ENCODE data around the gene TMEM151B. TPM values are rescaled to one million over a fixed set of nuclear protein-coding genes. Genes with fewer than 3 reads are reported as not detected.
A peak's percentile ranks its signal among the peaks of the same experiment; 100 is the strongest.

TMEM151B gene
- total and polyA plus RNA-seq, 2 of the 13 experiments (the other 11 are each of a cell fraction or from before 2014, with no cell fraction given), result not detected

GRCh38 chr6:44254191-44255104 is 15.8 kb upstream of the TMEM151B start (continued):
- no peak for TF ChIP-seq KLF16 (CRISPR knock-in tag; IDR thresholded peaks at IDR 0.05)
- no peak for TF ChIP-seq THAP9 (CRISPR knock-in tag; IDR thresholded peaks at IDR 0.05; ENCODE audit: borderline replicate concordance)
- TF ChIP-seq ZNF550 (CRISPR knock-in tag; IDR thresholded peaks at IDR 0.05; ENCODE audit: borderline replicate concordance), result no peak
- TF ChIP-seq ZNF839 (CRISPR knock-in tag; IDR thresholded peaks at IDR 0.05; ENCODE audit: borderline replicate concordance), result no peak
- peak; percentile 68 for TF ChIP-seq RBM39 (IDR thresholded peaks at IDR 0.05; ENCODE audit: low read depth, low read length, poor library complexity, severe bottlenecking)
- TF ChIP-seq ZFAT (CRISPR knock-in tag; conservative IDR thresholded peaks at IDR 0.05), result no peak
- no peak for TF ChIP-seq ZUFSP (CRISPR knock-in tag; IDR thresholded peaks at IDR 0.05; ENCODE audit: borderline replicate concordance)
- TF ChIP-seq, protein P1, sequence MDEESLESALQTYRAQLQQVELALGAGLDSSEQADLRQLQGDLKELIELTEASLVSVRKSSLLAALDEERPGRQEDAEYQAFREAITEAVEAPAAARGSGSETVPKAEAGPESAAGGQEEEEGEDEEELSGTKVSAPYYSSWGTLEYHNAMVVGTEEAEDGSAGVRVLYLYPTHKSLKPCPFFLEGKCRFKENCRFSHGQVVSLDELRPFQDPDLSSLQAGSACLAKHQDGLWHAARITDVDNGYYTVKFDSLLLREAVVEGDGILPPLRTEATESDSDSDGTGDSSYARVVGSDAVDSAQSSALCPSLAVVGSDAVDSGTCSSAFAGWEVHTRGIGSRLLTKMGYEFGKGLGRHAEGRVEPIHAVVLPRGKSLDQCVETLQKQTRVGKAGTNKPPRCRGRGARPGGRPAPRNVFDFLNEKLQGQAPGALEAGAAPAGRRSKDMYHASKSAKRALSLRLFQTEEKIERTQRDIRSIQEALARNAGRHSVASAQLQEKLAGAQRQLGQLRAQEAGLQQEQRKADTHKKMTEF (CRISPR knock-in tag; IDR thresholded peaks at IDR 0.05), result no peak
- TF ChIP-seq, protein P2, sequence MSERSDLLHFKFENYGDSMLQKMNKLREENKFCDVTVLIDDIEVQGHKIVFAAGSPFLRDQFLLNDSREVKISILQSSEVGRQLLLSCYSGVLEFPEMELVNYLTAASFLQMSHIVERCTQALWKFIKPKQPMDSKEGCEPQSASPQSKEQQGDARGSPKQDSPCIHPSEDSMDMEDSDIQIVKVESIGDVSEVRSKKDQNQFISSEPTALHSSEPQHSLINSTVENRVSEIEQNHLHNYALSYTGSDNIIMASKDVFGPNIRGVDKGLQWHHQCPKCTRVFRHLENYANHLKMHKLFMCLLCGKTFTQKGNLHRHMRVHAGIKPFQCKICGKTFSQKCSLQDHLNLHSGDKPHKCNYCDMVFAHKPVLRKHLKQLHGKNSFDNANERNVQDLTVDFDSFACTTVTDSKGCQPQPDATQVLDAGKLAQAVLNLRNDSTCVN (CRISPR knock-in tag; IDR thresholded peaks at IDR 0.05; ENCODE audit: borderline replicate concordance), result no peak
- TF ChIP-seq ZSCAN9 (CRISPR knock-in tag; IDR thresholded peaks at IDR 0.05; ENCODE audit: borderline replicate concordance), result no peak
- TF ChIP-seq ZSCAN30 (CRISPR knock-in tag; IDR thresholded peaks at IDR 0.05), result no peak
- no peak for TF ChIP-seq CREB1 (IDR thresholded peaks at IDR 0.05)
- TF ChIP-seq CREB1 (CRISPR knock-in tag; IDR thresholded peaks at IDR 0.05), result no peak
- TF ChIP-seq, protein P3, sequence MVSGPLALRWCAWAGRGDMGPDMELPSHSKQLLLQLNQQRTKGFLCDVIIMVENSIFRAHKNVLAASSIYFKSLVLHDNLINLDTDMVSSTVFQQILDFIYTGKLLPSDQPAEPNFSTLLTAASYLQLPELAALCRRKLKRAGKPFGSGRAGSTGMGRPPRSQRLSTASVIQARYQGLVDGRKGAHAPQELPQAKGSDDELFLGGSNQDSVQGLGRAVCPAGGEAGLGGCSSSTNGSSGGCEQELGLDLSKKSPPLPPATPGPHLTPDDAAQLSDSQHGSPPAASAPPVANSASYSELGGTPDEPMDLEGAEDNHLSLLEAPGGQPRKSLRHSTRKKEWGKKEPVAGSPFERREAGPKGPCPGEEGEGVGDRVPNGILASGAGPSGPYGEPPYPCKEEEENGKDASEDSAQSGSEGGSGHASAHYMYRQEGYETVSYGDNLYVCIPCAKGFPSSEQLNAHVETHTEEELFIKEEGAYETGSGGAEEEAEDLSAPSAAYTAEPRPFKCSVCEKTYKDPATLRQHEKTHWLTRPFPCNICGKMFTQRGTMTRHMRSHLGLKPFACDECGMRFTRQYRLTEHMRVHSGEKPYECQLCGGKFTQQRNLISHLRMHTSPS (CRISPR knock-in tag; IDR thresholded peaks at IDR 0.05; ENCODE audit: low read depth), result no peak

Measured in HepG2 (cell line).